IPS-20b (cell line): Measurements from ENCODE around the gene PALMD.

ENCODE experiments used
- H3K27ac ChIP-seq: one replicate; pipeline ENCODE4 v1.5.1; 2013; ENCODE audit warnings: low read length
- H3K27me3 ChIP-seq: 2 replicates; pipeline ENCODE4 v1.6.1; 2013; ENCODE audit warnings: mild to moderate bottlenecking, low read length, inconsistent platforms; ENCODE audit not compliant: insufficient read depth
- H3K36me3 ChIP-seq: 2 replicates; pipeline ENCODE4 v1.6.1; 2013; ENCODE audit warnings: low read depth, mild to moderate bottlenecking, inconsistent platforms, low read length, moderate library complexity; ENCODE audit not compliant: insufficient read depth
- H3K4me1 ChIP-seq: 2 replicates; pipeline ENCODE4 v1.6.1; 2013; ENCODE audit warnings: mild to moderate bottlenecking, control low read depth, inconsistent platforms, low read length, moderate library complexity; ENCODE audit not compliant: insufficient read depth
- H3K4me3 ChIP-seq: 2 replicates; pipeline ENCODE4 v1.5.1; 2013; ENCODE audit warnings: mild to moderate bottlenecking, low read length, inconsistent platforms
- H3K9ac ChIP-seq: 2 replicates; pipeline ENCODE4 v1.6.1; 2013; ENCODE audit warnings: low read depth, mild to moderate bottlenecking, inconsistent platforms, low read length, moderate library complexity
- H3K9me3 ChIP-seq: 2 replicates; pipeline ENCODE4 v1.6.1; 2013; ENCODE audit warnings: mild to moderate bottlenecking, low read depth, low read length, inconsistent platforms; ENCODE audit not compliant: insufficient read depth

PALMD gene

GRCh38 chr1:99662539-99663080, 16.7 kb downstream of the PALMD start:
- no peaks in the 10 kb centered on the region for H3K9me3 ChIP-seq
- H3K9ac ChIP-seq, result no peak overlapping the region
- H3K27ac ChIP-seq, result no peak overlapping the region
- no peaks in the 10 kb centered on the region for H3K27me3 ChIP-seq
- H3K4me3 ChIP-seq, result no peak overlapping the region
- H3K4me1 ChIP-seq, result no peaks in the 10 kb centered on the region
- H3K36me3 ChIP-seq, result no peaks in the 10 kb centered on the region

GRCh38 chr1:99663501-99663900, 17.6 kb downstream of the PALMD start:
- Histone ChIP-seq H3K4me1 (no peaks in the 10 kb centered on the region), H3K36me3 (no peaks in the 10 kb centered on the region), H3K4me3 (no peak overlapping the region), H3K9me3 (no peaks in the 10 kb centered on the region), H3K9ac (no peak overlapping the region), H3K27ac (no peak overlapping the region), H3K27me3 (no peaks in the 10 kb centered on the region)

GRCh38 chr1:99665212-99665611, 19.3 kb downstream of the PALMD start:
- Histone ChIP-seq H3K36me3 (no peaks in the 10 kb centered on the region), H3K4me3 (no peak overlapping the region), H3K9me3 (no peaks in the 10 kb centered on the region), H3K9ac (no peak overlapping the region), H3K27ac (no peak overlapping the region), H3K27me3 (no peaks in the 10 kb centered on the region), H3K4me1 (no peaks in the 10 kb centered on the region)

- no peak overlapping the region for H3K9ac ChIP-seq
- no peaks in the 10 kb centered on the region for H3K9me3 ChIP-seq
- H3K27ac ChIP-seq, result no peak overlapping the region
- H3K36me3 ChIP-seq, result no peaks in the 10 kb centered on the region
- no peaks in the 10 kb centered on the region for H3K27me3 ChIP-seq
- H3K4me3 ChIP-seq, result no peak overlapping the region
- H3K4me1 ChIP-seq, result no peaks in the 10 kb centered on the region
Observed at GRCh38 chr1:99669376-99669775, 23.5 kb downstream of the PALMD start.

- Histone ChIP-seq H3K27me3 (no peaks in the 10 kb centered on the region), H3K4me3 (no peak overlapping the region), H3K36me3 (no peaks in the 10 kb centered on the region), H3K9me3 (no peaks in the 10 kb centered on the region), H3K9ac (no peak overlapping the region), H3K27ac (no peak overlapping the region), H3K4me1 (no peaks in the 10 kb centered on the region)
Observed at GRCh38 chr1:99669821-99670220, 23.9 kb downstream of the PALMD start.

GRCh38 chr1:99670583-99670982, 24.7 kb downstream of the PALMD start:
- H3K9me3 ChIP-seq, result no peaks in the 10 kb centered on the region
- H3K27ac ChIP-seq, result no peak overlapping the region
- no peaks in the 10 kb centered on the region for H3K36me3 ChIP-seq
- no peak overlapping the region for H3K9ac ChIP-seq
- no peaks in the 10 kb centered on the region for H3K27me3 ChIP-seq
- H3K4me3 ChIP-seq, result no peak overlapping the region
- no peaks in the 10 kb centered on the region for H3K4me1 ChIP-seq

GRCh38 chr1:99672038-99672437, 26.1 kb downstream of the PALMD start:
- no peaks in the 10 kb centered on the region for H3K27me3 ChIP-seq
- H3K4me3 ChIP-seq, result no peak overlapping the region
- no peaks in the 10 kb centered on the region for H3K36me3 ChIP-seq
- no peaks in the 10 kb centered on the region for H3K4me1 ChIP-seq
- H3K9ac ChIP-seq, result no peak overlapping the region
- no peaks in the 10 kb centered on the region for H3K9me3 ChIP-seq
- H3K27ac ChIP-seq, result no peak overlapping the region

GRCh38 chr1:99672530-99673213, 26.8 kb downstream of the PALMD start:
- Histone ChIP-seq H3K9ac (no peak overlapping the region), H3K9me3 (no peaks in the 10 kb centered on the region), H3K36me3 (no peaks in the 10 kb centered on the region), H3K27ac (no peak overlapping the region), H3K27me3 (no peaks in the 10 kb centered on the region), H3K4me1 (no peaks in the 10 kb centered on the region), H3K4me3 (no peak overlapping the region)

GRCh38 chr1:99673315-99673714, 27.4 kb downstream of the PALMD start:
- Histone ChIP-seq H3K4me3 (no peak overlapping the region), H3K9me3 (no peaks in the 10 kb centered on the region), H3K27me3 (no peaks in the 10 kb centered on the region), H3K9ac (no peak overlapping the region), H3K36me3 (no peaks in the 10 kb centered on the region), H3K27ac (no peak overlapping the region), H3K4me1 (no peaks in the 10 kb centered on the region)

- Histone ChIP-seq H3K27me3 (no peaks in the 10 kb centered on the region), H3K9ac (no peak overlapping the region), H3K27ac (no peak overlapping the region), H3K4me3 (no peak overlapping the region), H3K36me3 (no peaks in the 10 kb centered on the region), H3K9me3 (no peaks in the 10 kb centered on the region), H3K4me1 (no peaks in the 10 kb centered on the region; the same call in 1 of the 2 replicates)
Observed at GRCh38 chr1:99674115-99675064, 28.5 kb downstream of the PALMD start.

GRCh38 chr1:99675292-99675691, 29.4 kb downstream of the PALMD start:
- Histone ChIP-seq H3K27me3 (no peaks in the 10 kb centered on the region), H3K4me3 (no peak overlapping the region), H3K27ac (no peak overlapping the region), H3K36me3 (no peaks in the 10 kb centered on the region), H3K9ac (no peak overlapping the region), H3K9me3 (no peaks in the 10 kb centered on the region), H3K4me1 (no peaks in the 10 kb centered on the region; the same call in 1 of the 2 replicates)
